ENCODE data around the gene CERS6. TPM values are rescaled to one million over a fixed set of nuclear protein-coding genes. Genes with fewer than 3 reads are reported as not detected.
A peak's percentile ranks its signal among the peaks of the same experiment; 100 is the strongest.

CERS6 gene
- total RNA-seq, 2 donors from 2014 or later: 7.7 to 21.5 TPM

DNA sequence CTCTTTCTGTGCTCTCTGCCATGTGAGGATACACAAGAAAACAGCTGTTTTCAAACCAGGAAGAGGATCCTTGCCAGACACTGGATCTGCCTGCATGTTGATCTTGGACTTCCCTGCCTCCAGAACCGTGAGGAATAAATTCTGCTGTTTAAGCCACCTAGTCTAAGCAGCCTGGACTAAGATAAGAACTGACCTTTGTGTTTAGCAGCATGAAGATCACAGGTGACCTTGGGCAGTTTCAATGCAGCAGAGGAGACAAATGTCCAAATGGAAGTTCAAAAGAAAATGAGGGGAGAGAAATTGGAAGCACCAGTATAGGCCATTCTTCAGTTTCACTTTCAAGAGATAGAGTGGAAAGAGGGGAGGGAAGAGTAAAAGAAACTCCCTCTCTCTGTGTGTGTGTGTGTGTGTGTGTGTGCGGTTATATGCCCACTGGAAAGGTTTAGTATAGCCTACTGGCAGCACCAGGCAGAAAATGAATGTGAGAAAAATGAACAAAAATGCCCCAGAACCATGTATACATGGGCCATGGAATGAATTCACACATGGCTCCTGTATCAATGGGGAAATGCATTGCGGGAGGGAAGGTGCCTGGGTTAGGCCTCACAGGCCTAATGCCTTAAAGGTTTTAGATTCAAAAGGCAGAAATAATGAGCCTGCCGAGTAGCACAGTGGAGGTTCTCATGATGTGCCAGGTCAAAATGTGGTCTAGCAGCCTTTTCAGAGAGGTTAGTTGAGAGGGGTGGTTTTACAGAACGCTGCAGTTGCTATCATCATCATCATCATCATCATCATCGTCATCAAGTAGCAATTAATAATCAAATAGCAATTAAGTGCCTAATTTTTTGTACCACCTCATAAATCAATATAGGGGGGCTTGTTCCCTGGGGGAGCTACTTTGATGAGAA is 1.1 kb upstream of the CERS6 start:
- no peak overlapping the region for H3K27ac Mint-ChIP-seq

DNA sequence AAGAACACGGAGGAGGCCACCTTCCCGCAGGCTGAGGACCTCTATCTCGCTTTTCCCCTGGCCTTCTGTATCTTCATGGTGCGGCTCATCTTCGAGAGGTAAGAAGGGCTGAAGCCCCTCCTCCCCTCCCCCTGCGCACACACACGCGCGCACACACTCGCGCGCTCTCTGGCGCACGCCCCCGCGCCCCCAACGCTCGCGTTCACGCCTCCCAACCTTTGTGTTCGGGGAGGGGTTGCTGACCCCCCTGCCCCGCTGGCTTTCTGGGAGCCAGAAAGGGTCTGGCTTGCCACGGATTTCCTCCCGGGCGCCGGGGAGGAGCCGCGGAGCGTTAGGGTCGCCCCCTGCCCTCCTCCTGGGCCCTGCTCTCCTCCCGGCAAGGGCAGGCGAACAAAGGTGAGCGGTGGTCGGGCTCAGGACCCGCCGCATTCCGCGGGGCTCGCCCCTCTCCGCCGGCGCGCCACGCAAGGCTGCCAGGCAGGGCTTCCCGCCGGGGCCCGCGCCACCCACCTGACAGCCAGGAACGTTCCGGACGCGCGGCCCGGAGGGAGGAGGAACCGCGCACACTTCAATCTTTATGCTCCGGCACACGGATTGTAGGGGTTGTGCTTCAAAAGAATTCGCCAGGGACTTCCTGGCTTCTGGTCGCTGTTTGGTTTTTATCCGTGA is 583 bp downstream of the CERS6 start:
- ATAC-seq (replicated peaks): peak; percentile 32
- no peak overlapping the region for H3K4me3 Mint-ChIP-seq
- H3K9me3 Mint-ChIP-seq: no peaks in the 10 kb centered on the region

More for the DNA sequence above, 1.1 kb upstream of the CERS6 start:
- Mint-ChIP-seq H3K4me3 (no peak overlapping the region), H3K36me3 (ENCODE audit: low read depth) (peaks cover 7% of the 10 kb centered on the region), H3K4me1 (peaks cover 9% of the 10 kb centered on the region), H3K9me3 (no peaks in the 10 kb centered on the region), H3K27me3 (no peaks in the 10 kb centered on the region)
- no peak for ATAC-seq (replicated peaks)

GRCh38 chr2:168457190-168457895 is 1.3 kb downstream of the CERS6 start:
- H3K27me3 Mint-ChIP-seq: no peaks in the 10 kb centered on the region
- H3K4me1 Mint-ChIP-seq: peaks cover 20% of the 10 kb centered on the region
- H3K36me3 Mint-ChIP-seq (ENCODE audit: low read depth): peaks cover 7% of the 10 kb centered on the region
- H3K4me3 Mint-ChIP-seq: no peak overlapping the region
- no peaks in the 10 kb centered on the region for H3K9me3 Mint-ChIP-seq
- ATAC-seq (replicated peaks): no peak
- peak overlapping the region; percentile 21 for H3K27ac Mint-ChIP-seq

More for the DNA sequence above, 583 bp downstream of the CERS6 start:
- Mint-ChIP-seq H3K27ac (peak overlapping the region; percentile 21), H3K36me3 (ENCODE audit: low read depth) (peaks cover 7% of the 10 kb centered on the region), H3K27me3 (no peaks in the 10 kb centered on the region), H3K4me1 (peaks cover 17% of the 10 kb centered on the region)

GRCh38 chr2:168458139-168458538 is 2.1 kb downstream of the CERS6 start:
- ATAC-seq (replicated peaks): no peak
- Mint-ChIP-seq H3K27me3 (no peaks in the 10 kb centered on the region), H3K4me1 (peaks cover 20% of the 10 kb centered on the region), H3K27ac (no peak overlapping the region), H3K36me3 (ENCODE audit: low read depth) (peaks cover 7% of the 10 kb centered on the region), H3K4me3 (no peak overlapping the region), H3K9me3 (no peaks in the 10 kb centered on the region)

GRCh38 chr2:168459256-168459655 is 3.2 kb downstream of the CERS6 start:
- Mint-ChIP-seq H3K4me1 (peaks cover 21% of the 10 kb centered on the region), H3K36me3 (ENCODE audit: low read depth) (peaks cover 7% of the 10 kb centered on the region), H3K4me3 (no peak overlapping the region)

DNA sequence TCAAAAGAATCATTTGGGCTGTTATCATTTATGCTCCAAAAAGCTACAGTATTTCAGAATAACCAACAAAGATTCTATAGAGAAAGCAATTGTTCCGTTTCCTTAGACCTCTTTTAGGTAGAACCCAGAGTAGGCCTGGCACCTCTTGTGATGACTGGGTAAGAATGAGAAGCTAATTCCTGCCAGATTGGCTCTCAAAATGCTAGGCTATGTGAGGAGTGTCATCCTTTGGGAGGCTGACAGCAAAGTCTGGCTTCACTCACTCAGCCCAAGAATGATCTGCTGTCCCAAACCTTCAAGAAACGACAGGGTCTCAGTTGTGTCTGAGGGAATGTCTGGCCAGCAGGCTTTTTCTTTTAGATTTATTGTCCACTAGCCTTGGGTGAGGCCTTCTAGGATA is 4.5 kb downstream of the CERS6 start:
- Mint-ChIP-seq H3K9me3 (no peaks in the 10 kb centered on the region), H3K4me3 (no peak overlapping the region), H3K27me3 (no peaks in the 10 kb centered on the region), H3K36me3 (ENCODE audit: low read depth) (peaks cover 7% of the 10 kb centered on the region), H3K27ac (no peak overlapping the region), H3K4me1 (peaks cover 26% of the 10 kb centered on the region)
- ATAC-seq (replicated peaks): no peak

More at GRCh38 chr2:168459256-168459655, 3.2 kb downstream of the CERS6 start:
- no peak overlapping the region for H3K27ac Mint-ChIP-seq
- H3K9me3 Mint-ChIP-seq: no peaks in the 10 kb centered on the region
- H3K27me3 Mint-ChIP-seq: no peaks in the 10 kb centered on the region
- no peak for ATAC-seq (replicated peaks)

GRCh38 chr2:168461178-168461941 is 5.3 kb downstream of the CERS6 start:
- Mint-ChIP-seq H3K36me3 (ENCODE audit: low read depth) (peaks cover 7% of the 10 kb centered on the region), H3K27me3 (no peaks in the 10 kb centered on the region), H3K27ac (no peak overlapping the region), H3K9me3 (no peaks in the 10 kb centered on the region), H3K4me3 (no peak overlapping the region), H3K4me1 (peaks cover 32% of the 10 kb centered on the region)
- no peak for ATAC-seq (replicated peaks)

- ATAC-seq (replicated peaks): no peak
- Mint-ChIP-seq H3K36me3 (ENCODE audit: low read depth) (peaks cover 7% of the 10 kb centered on the region), H3K4me1 (peaks cover 37% of the 10 kb centered on the region), H3K9me3 (no peaks in the 10 kb centered on the region), H3K27me3 (no peaks in the 10 kb centered on the region), H3K4me3 (no peak overlapping the region), H3K27ac (no peak overlapping the region)
These were observed 5.9 kb downstream of the CERS6 start for GRCh38 chr2:168461942-168462331.

GRCh38 chr2:168462543-168463045 is 6.5 kb downstream of the CERS6 start:
- no peaks in the 10 kb centered on the region for H3K27me3 Mint-ChIP-seq
- no peak for ATAC-seq (replicated peaks)
- H3K36me3 Mint-ChIP-seq (ENCODE audit: low read depth): peaks cover 2% of the 10 kb centered on the region
- H3K4me1 Mint-ChIP-seq: peaks cover 36% of the 10 kb centered on the region
- no peak overlapping the region for H3K27ac Mint-ChIP-seq
- H3K4me3 Mint-ChIP-seq: no peak overlapping the region
- no peaks in the 10 kb centered on the region for H3K9me3 Mint-ChIP-seq

GRCh38 chr2:168465594-168465993 is 9.5 kb downstream of the CERS6 start:
- Mint-ChIP-seq H3K27ac (no peak overlapping the region), H3K4me3 (no peak overlapping the region), H3K36me3 (ENCODE audit: low read depth) (no peaks in the 10 kb centered on the region), H3K4me1 (peaks cover 43% of the 10 kb centered on the region), H3K27me3 (no peaks in the 10 kb centered on the region), H3K9me3 (no peaks in the 10 kb centered on the region)
- peak; percentile 39 for ATAC-seq (replicated peaks)

DNA sequence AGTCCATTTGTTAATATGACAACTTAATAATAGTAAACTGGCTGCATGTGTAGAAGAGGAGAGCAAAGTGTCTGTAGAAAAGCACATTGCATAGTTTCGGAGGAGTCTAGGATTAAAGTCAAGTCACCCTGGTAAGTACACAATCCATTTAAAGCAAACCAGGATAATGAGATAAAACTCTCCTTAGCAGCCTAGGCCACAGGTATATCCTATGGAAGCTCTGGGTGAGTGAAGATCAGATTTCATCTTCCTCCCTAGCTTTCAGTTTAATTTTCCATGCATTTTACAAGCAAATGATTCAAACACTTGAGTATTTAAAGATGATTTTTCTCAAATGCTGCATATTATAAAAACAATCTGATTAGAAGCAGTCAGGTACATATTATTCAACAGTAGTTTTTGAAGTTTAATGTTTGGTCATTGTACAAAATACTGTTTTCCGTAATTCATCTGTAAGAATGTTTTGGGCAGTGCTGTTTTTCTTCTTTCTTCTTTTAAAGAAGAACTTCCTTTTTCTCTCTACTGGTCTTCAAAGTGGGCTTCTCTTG is 10.2 kb downstream of the CERS6 start:
- no peaks in the 10 kb centered on the region for H3K9me3 Mint-ChIP-seq
- H3K27ac Mint-ChIP-seq: no peak overlapping the region

GRCh38 chr2:168466834-168467565 is 10.9 kb downstream of the CERS6 start:
- Mint-ChIP-seq H3K27me3 (no peaks in the 10 kb centered on the region), H3K27ac (no peak overlapping the region), H3K36me3 (ENCODE audit: low read depth) (no peaks in the 10 kb centered on the region), H3K4me3 (peak overlapping the region; percentile 31), H3K4me1 (peaks cover 33% of the 10 kb centered on the region), H3K9me3 (no peaks in the 10 kb centered on the region)
- no peak for ATAC-seq (replicated peaks)

More for the DNA sequence above, 10.2 kb downstream of the CERS6 start:
- peaks cover 39% of the 10 kb centered on the region for H3K4me1 Mint-ChIP-seq
- ATAC-seq (replicated peaks): no peak
- peak overlapping the region; percentile 31 for H3K4me3 Mint-ChIP-seq
- no peaks in the 10 kb centered on the region for H3K36me3 Mint-ChIP-seq (ENCODE audit: low read depth)
- H3K27me3 Mint-ChIP-seq: no peaks in the 10 kb centered on the region

- Mint-ChIP-seq H3K27ac (no peak overlapping the region), H3K4me1 (peaks cover 33% of the 10 kb centered on the region), H3K36me3 (ENCODE audit: low read depth) (no peaks in the 10 kb centered on the region), H3K4me3 (no peak overlapping the region), H3K27me3 (no peaks in the 10 kb centered on the region), H3K9me3 (no peaks in the 10 kb centered on the region)
- ATAC-seq (replicated peaks): no peak
These were observed 11.7 kb downstream of the CERS6 start for GRCh38 chr2:168467729-168468128.

Data from activated T-helper 17 cell treated with anti-CD3 and anti-CD28 coated beads, Interleukin-2, amount 50 U/mL, for 72 hours (primary cell).